HCT116 (cell line): ENCODE data around the gene SLC5A4.

Source experiments
- CBX3 ChIP-seq: IDR thresholded peaks from 2 replicates; pipeline ENCODE4 v1.6.1; 2012; ENCODE audit warnings: low read depth
- EGR1 ChIP-seq: IDR thresholded peaks from 2 replicates; pipeline ENCODE4 v1.6.1; 2012; ENCODE audit warnings: low read depth
- EZH2 ChIP-seq: fragments of 200-600 bp; sonication (generic); IDR thresholded peaks from 2 replicates; pipeline ENCODE4 v1.6.1; 2017; ENCODE audit warnings: antibody characterized with exemption, mixed run types
- POLR2A ChIP-seq: IDR thresholded peaks from 2 replicates; pipeline ENCODE4 v1.7.0; 2011; ENCODE audit warnings: borderline replicate concordance; ENCODE audit not compliant: insufficient read depth, insufficient read length; ENCODE audit errors: extremely low read depth
- POLR2AphosphoS5 ChIP-seq: IDR thresholded peaks from 2 replicates; pipeline ENCODE4 v1.6.1; 2011; ENCODE audit warnings: mild to moderate bottlenecking, low read depth, low read length, moderate library complexity
- RAD21 ChIP-seq: IDR thresholded peaks from 2 replicates; pipeline ENCODE4 v1.6.1; 2012; ENCODE audit warnings: low read depth, mild to moderate bottlenecking
- SIN3A ChIP-seq: IDR thresholded peaks from 2 replicates; pipeline ENCODE4 v1.6.1; 2012; ENCODE audit warnings: low read depth
- YY1 ChIP-seq: IDR thresholded peaks from 2 replicates; pipeline ENCODE4 v1.6.1; 2011; ENCODE audit warnings: low read length, low read depth, moderate library complexity, mild to moderate bottlenecking; ENCODE audit not compliant: insufficient replicate concordance; ENCODE audit errors: extremely low read depth
- ZNF274 ChIP-seq: fragments of 200-500 bp; sonication (Bioruptor generic); IDR thresholded peaks from 2 replicates; pipeline ENCODE4 v1.6.1; 2014; ENCODE audit warnings: mild to moderate bottlenecking, low read depth, low read length, inconsistent platforms
- TF ChIP-seq, protein P1 (sequence below): IDR thresholded peaks from 2 replicates; pipeline ENCODE4 v1.6.1; 2012
- TF ChIP-seq, protein P2 (sequence below), 3 experiments: fragments of 200-600 bp in 1 of 3; sonication (generic) in 1 of 3; IDR thresholded peaks in 2 of 3; conservative IDR thresholded peaks in 1 of 3; 2 replicates each; pipeline ENCODE4 v1.5.1; 2012 to 2017; ENCODE audit warnings: low read depth in 2 of 3, low read length in 2 of 3, antibody characterized with exemption in 1 of 3, borderline replicate concordance in 1 of 3, control low read depth in 1 of 3, mild to moderate bottlenecking in 1 of 3, mixed read lengths in 1 of 3, mixed run types in 1 of 3, moderate library complexity in 1 of 3; ENCODE audit not compliant: insufficient read depth in 1 of 3
- TF ChIP-seq, protein P3 (sequence below): IDR thresholded peaks from 2 replicates; pipeline ENCODE4 v1.6.1; 2012; ENCODE audit warnings: low read depth
- TF ChIP-seq, protein P4 (sequence below): IDR thresholded peaks from 2 replicates; pipeline ENCODE4 v1.6.1; 2011; ENCODE audit warnings: mild to moderate bottlenecking, low read length, moderate library complexity; ENCODE audit not compliant: insufficient replicate concordance; ENCODE audit errors: extremely low read depth
- TF ChIP-seq, protein P5 (sequence below): IDR thresholded peaks from 2 replicates; pipeline ENCODE4 v1.6.1; 2012

DNA sequence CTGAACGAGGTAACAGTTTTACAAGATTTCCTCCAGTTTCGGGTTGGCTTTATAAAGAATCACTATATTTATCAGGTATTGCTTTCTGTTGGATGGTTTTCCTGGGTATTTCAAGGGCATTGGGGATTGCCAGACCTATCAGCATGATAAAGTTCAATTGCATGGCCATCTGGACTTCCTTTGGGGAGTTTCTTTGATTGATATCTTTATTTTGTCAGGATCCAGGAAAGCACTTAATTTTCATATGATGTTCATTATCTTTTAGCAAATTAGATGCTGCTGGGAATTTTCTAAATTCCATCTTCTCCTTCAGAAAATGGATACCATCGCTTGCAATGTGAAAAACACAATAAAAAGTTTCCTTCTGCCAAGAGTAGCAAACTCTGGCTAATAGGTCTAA is 71.5 kb downstream of the SLC5A4 start:
- TF ChIP-seq, protein P1, sequence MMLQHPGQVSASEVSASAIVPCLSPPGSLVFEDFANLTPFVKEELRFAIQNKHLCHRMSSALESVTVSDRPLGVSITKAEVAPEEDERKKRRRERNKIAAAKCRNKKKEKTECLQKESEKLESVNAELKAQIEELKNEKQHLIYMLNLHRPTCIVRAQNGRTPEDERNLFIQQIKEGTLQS = no peak
- TF ChIP-seq, protein P2, sequence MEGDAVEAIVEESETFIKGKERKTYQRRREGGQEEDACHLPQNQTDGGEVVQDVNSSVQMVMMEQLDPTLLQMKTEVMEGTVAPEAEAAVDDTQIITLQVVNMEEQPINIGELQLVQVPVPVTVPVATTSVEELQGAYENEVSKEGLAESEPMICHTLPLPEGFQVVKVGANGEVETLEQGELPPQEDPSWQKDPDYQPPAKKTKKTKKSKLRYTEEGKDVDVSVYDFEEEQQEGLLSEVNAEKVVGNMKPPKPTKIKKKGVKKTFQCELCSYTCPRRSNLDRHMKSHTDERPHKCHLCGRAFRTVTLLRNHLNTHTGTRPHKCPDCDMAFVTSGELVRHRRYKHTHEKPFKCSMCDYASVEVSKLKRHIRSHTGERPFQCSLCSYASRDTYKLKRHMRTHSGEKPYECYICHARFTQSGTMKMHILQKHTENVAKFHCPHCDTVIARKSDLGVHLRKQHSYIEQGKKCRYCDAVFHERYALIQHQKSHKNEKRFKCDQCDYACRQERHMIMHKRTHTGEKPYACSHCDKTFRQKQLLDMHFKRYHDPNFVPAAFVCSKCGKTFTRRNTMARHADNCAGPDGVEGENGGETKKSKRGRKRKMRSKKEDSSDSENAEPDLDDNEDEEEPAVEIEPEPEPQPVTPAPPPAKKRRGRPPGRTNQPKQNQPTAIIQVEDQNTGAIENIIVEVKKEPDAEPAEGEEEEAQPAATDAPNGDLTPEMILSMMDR (IDR thresholded peaks at IDR 0.05 in 2 of 3, conservative IDR thresholded peaks at IDR 0.05 in 1 of 3; ENCODE audit: borderline replicate concordance in 1 of 3, insufficient read depth in 1 of 3, low read depth in 2 of 3, low read length in 2 of 3) = no peak
- no peak for TF ChIP-seq RAD21
- TF ChIP-seq, protein P3, sequence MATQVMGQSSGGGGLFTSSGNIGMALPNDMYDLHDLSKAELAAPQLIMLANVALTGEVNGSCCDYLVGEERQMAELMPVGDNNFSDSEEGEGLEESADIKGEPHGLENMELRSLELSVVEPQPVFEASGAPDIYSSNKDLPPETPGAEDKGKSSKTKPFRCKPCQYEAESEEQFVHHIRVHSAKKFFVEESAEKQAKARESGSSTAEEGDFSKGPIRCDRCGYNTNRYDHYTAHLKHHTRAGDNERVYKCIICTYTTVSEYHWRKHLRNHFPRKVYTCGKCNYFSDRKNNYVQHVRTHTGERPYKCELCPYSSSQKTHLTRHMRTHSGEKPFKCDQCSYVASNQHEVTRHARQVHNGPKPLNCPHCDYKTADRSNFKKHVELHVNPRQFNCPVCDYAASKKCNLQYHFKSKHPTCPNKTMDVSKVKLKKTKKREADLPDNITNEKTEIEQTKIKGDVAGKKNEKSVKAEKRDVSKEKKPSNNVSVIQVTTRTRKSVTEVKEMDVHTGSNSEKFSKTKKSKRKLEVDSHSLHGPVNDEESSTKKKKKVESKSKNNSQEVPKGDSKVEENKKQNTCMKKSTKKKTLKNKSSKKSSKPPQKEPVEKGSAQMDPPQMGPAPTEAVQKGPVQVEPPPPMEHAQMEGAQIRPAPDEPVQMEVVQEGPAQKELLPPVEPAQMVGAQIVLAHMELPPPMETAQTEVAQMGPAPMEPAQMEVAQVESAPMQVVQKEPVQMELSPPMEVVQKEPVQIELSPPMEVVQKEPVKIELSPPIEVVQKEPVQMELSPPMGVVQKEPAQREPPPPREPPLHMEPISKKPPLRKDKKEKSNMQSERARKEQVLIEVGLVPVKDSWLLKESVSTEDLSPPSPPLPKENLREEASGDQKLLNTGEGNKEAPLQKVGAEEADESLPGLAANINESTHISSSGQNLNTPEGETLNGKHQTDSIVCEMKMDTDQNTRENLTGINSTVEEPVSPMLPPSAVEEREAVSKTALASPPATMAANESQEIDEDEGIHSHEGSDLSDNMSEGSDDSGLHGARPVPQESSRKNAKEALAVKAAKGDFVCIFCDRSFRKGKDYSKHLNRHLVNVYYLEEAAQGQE = no peak
- TF ChIP-seq SIN3A = no peak
- no peak for TF ChIP-seq EGR1
- TF ChIP-seq, protein P4, sequence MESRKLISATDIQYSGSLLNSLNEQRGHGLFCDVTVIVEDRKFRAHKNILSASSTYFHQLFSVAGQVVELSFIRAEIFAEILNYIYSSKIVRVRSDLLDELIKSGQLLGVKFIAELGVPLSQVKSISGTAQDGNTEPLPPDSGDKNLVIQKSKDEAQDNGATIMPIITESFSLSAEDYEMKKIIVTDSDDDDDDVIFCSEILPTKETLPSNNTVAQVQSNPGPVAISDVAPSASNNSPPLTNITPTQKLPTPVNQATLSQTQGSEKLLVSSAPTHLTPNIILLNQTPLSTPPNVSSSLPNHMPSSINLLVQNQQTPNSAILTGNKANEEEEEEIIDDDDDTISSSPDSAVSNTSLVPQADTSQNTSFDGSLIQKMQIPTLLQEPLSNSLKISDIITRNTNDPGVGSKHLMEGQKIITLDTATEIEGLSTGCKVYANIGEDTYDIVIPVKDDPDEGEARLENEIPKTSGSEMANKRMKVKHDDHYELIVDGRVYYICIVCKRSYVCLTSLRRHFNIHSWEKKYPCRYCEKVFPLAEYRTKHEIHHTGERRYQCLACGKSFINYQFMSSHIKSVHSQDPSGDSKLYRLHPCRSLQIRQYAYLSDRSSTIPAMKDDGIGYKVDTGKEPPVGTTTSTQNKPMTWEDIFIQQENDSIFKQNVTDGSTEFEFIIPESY = no peak
- TF ChIP-seq, protein P5, sequence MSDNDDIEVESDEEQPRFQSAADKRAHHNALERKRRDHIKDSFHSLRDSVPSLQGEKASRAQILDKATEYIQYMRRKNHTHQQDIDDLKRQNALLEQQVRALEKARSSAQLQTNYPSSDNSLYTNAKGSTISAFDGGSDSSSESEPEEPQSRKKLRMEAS = no peak
- TF ChIP-seq POLR2A = no peak
- no peak for TF ChIP-seq POLR2AphosphoS5
- no peak for TF ChIP-seq EZH2
- no peak for TF ChIP-seq ZNF274
- TF ChIP-seq YY1 = no peak
- no peak for TF ChIP-seq CBX3
